Occipital lobe (tissue), 2 donors: Measurements from ENCODE around the gene SMURF1. TPM values are rescaled to one million over a fixed set of nuclear protein-coding genes. Genes with fewer than 3 reads are reported as not detected.
A peak's percentile ranks its signal among the peaks of the same experiment; 100 is the strongest.

ENCODE experiments used
- DNase-seq: peaks from one replicate; lab custom pipeline; 2025; lab: John Stamatoyannopoulos, UW
- total RNA-seq: library from RNA; depleted of rRNA; stranded (reverse); fragments of >200 nt; gene quantifications from one replicate; pipeline ENCODE4 v1.2.3, GENCODE V29; 2014

SMURF1 gene
- total RNA-seq, 1 donor from 2014 or later: 24.6 TPM

DNA sequence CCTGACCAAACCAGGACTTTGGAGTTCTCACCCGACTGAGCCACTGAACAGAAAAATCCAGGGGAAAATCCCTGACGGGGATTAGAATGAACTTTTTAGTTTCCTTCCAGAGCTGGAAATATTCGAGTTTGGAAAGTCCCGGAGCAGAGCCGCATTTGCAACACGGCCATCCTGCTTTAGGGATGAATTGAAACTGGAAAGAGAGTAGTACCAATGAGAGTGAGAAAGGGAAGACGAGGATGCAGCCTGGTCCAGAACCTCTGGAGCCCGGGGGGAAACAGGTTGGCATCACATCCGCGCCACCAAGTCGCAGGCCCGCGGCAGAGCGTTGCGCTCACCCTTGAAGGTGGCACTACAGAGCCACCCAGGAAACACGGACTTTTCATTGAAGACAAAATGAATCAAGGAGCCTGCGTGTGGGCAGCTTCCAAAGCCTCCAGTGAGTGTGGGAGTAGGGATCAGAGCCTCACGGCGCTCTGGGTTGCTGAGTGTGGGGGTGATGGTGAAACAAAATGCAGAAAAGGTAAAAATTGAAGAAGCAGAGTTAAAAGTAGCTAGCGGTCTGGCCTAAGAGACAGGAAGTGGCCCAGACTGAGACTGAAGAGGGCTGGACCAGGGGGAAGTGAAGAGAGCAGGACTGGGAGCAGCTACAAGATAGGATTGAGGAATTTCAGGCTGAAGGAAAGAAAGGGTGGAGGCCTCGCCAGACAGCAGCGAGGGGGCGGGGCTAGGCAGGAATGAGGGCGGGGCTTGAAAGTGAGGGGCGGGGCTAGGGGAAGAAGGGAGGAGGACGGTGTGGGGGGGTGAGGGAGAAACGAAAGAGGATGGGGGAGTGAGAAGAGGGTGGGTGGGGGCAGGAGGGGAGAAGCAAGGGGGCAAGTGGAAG, 1.8 kb downstream of the SMURF1 start:
- DNase-seq: peak; percentile 62

DNA sequence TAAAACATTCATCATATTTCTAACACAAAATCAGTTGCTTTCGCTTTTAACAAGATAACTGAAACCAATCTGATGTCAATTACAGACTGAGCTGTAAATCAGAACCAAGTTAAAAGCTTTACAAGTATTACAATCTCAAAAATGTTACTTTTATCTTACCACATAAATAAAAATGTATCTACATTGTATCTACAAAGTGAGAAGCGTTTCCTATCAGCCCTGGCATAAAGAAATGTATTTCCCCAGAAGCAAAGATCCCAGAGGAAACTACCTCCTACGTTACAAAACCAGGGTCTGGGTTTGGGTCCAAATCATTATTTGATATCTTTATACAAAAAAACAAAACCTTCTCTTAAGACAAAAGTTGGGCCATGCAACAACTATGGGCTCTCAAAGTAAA, 2.6 kb downstream of the SMURF1 start:
- DNase-seq: no peak

- no peak for DNase-seq
Observed at GRCh38 chr7:99140813-99141212, 3.1 kb downstream of the SMURF1 start.

DNA sequence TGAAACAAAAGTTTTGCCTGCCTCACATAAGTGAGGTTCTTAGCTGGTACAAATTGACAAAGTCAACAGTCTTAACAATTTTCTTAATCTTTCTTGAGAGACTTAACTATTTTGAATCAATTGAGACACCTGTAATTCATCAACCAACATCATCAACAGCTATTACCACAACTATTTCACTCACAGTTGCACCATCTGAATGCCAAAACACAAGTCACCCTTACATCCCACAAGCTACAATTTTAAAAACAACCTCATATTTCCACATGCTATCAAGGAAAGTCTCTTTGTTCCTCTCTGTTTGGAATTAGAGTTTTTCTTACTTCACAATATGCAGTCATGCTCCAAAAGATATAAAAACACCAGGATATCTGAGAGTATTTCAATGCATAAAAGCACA, 4.9 kb downstream of the SMURF1 start:
- DNase-seq: no peak

DNA sequence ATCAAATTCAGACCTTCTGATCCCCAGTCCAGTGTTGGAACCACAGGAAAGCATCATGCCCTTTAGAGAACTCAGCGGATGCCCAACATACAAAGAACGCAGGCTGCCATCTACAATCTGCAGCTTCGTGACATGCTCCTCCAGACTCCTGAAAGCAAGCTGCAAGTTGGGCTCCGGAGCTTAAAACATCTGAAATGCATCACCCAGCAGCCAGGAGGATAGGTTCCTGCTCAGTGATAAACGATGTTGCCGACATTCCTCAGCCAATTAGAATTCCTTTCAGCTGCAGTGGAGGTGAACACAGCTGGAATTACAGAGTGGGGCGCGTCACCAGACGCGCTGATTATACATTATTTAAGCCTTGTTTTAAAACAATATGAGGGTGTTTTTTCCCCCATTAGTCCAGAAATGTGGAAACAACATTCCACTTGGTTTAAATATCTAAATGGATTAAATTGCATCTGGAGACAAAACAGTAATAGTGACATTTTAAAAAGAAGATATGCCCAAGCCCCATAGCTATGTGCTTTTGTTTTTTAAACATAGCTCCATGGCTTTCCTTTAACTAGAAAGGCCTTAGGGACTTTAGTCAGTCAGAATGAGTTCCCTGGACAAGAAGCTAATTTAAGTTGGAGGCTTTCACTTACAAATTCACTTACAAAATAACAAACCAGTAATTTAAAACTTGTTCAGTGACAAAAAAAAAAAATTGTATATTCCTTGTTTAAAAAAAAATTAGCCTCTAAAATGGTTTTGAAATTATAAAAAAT, 6.3 kb downstream of the SMURF1 start:
- no peak for DNase-seq

- DNase-seq: no peak
Observed at GRCh38 chr7:99135938-99136337, 8.0 kb downstream of the SMURF1 start.

DNA sequence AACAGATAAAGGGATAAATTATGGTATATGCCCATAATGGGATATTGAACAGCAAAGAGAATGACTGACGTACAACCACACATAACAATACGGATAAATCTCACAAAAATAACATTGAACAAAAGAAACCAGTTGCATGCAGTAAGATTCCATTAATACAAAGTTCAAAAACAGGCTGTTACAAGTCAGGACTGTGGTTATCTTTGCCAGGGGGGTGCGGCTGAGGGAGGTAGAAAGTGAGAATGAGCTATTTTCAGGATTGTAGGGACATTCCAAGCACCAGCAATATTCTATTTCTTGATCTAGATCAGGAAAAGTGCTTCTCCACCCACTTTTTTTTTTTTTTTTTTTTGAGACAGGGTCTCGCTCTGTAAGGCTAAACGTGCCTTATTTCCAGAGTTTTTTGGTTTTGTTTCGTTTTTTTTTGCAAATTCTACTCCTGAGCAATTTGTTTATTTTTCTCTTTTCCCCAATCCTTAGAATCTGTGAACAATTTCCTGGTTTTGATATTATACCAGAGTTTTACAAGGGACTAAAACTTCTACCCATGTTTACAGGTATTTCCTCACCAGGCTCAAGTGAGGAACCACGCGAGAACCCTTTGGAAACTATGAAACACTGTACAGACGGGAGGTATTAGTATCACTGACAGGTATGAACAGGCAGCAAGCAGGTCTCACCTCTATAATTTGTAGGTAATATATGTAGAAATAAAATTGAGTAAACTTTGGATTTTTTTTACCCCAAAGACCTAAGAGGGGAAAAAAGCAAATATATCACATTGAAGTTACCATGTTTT, 9.9 kb downstream of the SMURF1 start:
- DNase-seq: no peak

DNA sequence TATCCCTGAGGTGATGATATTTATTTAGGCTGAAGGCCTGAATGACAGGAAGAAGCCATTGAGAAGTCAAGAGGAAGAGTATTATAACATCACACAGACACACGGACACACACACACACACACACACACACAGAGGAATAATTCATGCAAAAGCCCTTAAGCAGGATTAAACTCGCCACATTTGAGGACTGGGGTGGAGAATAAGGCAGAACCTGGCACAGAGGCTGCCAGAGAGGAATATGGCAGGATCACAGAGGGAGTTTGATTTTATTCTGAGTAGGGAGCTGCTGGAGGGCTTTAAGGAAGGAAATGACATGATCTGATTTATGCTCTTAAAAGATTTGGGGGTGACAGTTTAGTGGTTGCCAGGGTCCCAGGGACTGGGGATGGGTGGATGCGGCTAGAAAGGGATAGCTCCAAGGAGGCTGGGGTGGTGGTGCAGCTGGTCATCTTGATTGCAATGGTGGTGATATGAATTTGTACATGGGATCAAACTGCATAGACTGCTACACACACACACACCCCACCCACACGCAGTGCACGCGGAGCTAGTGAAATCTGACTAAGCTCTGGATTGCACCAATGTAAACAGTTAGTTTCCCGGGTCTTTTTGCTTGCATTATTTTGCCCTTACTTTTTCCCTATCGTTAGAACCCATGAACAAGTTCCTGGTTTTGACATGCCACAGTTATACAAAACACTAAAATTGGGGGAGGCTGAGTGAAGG, 11.2 kb downstream of the SMURF1 start:
- no peak for DNase-seq

- no peak for DNase-seq
Observed at GRCh38 chr7:99131290-99131689, 12.6 kb downstream of the SMURF1 start.

- DNase-seq: no peak
Observed at GRCh38 chr7:99129536-99129935, 14.4 kb downstream of the SMURF1 start.

DNA sequence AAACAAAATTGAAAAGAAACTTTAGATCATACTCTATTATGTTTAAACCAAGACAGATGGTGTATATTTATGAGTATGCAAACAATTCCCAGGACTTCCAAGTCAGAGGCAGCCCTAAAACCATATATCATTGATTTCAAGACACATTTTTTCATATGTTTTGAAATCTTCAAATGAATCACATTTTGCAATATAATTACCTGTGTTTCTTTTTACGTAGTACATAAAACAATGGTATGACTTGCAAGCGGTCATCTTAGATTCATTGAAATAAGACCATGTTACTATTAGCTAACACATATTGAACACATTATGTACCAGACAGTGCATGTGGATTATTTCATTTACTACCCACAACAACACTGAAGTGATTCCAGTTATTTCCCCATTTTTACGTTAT, 14.9 kb downstream of the SMURF1 start:
- no peak for DNase-seq

GRCh38 chr7:99128076-99128950, 15.6 kb downstream of the SMURF1 start:
- no peak for DNase-seq

DNA sequence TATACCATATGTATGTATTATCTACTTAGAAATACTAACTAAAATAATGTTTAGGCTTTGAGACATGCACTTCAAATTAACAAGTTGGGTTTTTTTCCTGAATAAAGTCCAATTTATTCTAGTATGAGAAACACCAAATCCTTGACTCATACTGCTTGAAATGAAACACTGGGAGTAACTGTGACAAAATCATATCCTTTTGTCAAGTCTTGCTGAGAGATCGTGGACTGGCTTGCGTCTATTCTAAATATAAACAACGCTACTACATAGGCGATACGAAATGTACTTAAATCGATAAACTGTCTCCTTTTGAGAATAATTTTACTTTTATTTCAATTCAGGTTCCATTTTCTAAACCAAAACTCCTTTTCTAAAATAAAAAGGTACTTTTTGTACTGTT, 16.3 kb downstream of the SMURF1 start:
- DNase-seq: no peak

DNA sequence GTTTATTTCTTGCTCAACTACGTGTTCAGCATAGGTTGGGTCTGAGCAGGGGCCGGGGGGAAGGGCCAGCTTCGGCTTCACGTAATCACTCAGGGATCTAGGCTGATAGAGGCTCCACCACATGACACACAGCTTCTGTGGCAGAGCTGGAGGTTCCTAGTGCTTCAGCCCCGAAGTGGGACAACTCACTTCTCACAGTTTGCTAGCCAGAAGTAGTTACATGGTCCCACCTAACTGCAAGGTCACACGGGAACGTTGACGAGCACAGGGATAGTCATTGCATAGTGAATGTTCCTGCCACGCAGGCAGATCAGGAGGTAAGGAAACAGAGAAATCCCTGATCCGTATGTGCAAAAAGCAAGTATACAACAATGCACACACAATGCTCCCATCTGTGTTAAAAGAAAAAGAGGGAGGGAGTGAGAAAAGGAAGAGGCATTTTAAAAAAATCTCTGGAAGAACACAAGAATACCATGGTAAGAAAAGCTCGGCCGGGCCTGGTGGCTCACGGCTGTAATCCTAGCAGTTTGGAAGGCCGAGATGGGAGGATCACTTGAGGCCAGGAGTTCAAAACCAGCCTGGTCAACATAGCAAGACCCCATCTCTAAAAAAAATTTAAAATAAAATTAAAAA, 16.9 kb downstream of the SMURF1 start:
- DNase-seq: no peak

GRCh38 chr7:99125505-99125865, 18.4 kb downstream of the SMURF1 start:
- DNase-seq: no peak

DNA sequence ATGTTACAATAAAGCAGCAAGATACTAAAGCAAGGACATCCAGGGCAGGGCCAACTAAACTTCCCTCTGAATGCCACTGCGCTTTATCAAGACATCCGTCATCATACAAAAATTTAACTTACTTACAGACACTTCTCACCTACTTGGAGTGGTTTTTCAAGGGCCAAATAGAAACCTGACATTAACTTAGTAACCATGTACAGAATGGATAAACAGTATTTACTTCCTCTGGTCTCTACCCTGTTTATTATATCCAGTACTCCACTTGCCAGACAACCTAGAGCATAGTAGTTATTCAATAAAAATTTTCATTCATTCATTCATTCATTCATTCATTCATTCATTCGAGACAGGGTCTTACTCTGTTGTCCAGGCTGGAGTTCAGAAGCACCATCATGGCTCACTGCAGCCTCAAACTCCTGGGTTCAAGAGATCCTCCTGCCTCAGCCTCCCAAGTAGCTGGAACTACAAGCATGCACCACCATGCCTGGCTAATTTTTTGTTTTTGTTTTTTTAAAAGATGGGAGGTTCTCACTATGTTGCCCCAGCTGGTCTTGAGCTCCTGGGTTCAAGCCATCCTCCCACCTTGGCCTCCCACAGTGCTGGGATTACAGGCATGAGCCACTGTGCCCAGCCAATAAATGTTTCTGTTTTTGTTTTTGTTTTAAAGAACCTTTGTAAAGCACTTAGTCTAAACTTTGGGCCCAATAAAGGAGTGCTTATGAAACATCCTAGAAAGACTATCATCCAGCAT, 19.0 kb downstream of the SMURF1 start:
- no peak for DNase-seq

- no peak for DNase-seq
Observed at GRCh38 chr7:99124236-99124635, 19.7 kb downstream of the SMURF1 start.

DNA sequence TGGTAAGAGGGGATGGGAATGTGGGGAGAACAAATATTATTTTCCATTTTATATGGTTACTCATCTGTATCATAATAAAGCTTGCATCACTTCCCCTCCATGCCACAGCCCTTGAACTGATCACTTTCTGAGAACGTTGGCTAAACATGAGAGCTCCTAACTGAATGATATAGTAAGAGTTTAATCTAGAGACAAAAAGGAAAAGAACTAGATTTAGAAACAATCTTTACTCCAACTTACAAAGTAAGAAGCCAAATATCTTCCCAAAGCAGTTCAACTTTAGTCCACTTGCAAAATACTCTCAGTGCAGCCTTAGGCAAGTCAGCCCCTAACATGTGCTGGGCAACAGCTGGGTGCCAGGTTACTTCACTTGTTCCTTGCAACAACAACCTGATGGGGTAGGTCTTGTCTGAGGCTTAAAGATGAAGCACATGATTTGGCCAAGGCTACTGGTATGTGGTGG, 20.3 kb downstream of the SMURF1 start:
- no peak for DNase-seq

DNA sequence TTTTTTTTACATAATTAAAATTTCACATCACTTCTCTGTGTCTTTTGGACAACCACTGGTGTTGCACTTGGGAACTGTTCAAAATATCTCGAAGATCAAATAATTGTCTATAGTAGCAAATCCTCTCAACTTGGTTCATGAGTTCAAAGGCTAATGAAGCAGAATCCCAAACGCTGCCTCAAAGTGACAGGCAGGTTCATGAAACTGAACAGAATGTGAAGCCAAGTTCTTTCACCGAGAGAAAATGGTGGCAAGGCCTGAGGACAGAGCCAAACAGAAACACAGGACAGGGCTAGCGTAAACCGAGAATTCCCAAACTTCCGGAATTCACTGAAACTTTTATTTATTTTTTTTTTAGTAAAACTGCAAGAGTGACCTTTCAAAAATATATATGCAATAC, 21.1 kb downstream of the SMURF1 start:
- DNase-seq: no peak
